ENCODE measurements around the gene TBL3. TPM values are rescaled to one million over a fixed set of nuclear protein-coding genes. Genes with fewer than 3 reads are reported as not detected.

TBL3 gene
- total and polyA plus RNA-seq, 9 of the 15 experiments (the other 6 are each of a cell fraction or from before 2014, with no cell fraction given), result 0.97 to 117 (median 24.5) TPM

GRCh38 chr16:1993731-1994131 is 21.9 kb downstream of the TBL3 start:
- intact Hi-C loops (cut with micrococcal nuclease) (loop anchor here (2.0 kb wide), 1 partner anchor 15 kb away; the partner anchor contains the start of gene ZNF598), in situ Hi-C loops (cut with MboI) (no loop called here)
- FAIRE-seq (no peak), DNase-seq (ENCODE audit: extremely low read depth in 1 of 4, low spot score in 3 of 4) (peak in 1 of 4 experiments; percentile 45), ATAC-seq (peak; percentile 5)
- Histone ChIP-seq H3K9me3 (replicated peaks; ENCODE audit: control insufficient read depth, insufficient read depth, low read depth, low read length) (no peaks in the 10 kb centered on the region), H3K27ac (ENCODE audit: extremely low read depth, low read depth, low read length) (peak overlapping the region; percentile 94; the same call in 2 of the 3 replicates), H3K79me2 (ENCODE audit: control insufficient read depth, insufficient read depth, low read length) (peaks cover 31% of the 10 kb centered on the region), H3K4me1 (replicated peaks in 1 of 2; ENCODE audit: control insufficient read depth in 2 of 2, insufficient read depth in 2 of 2, low read length in 2 of 2) (peaks cover 29 to 59% of the 10 kb centered on the region in 2 experiments), H3K4me2 (ENCODE audit: insufficient read depth, low read length) (peak overlapping the region; percentile 87), H3K27me3 (ENCODE audit: control insufficient read depth in 2 of 2, insufficient read depth in 2 of 2, low read length in 2 of 2) (no peaks in the 10 kb centered on the region), H3K4me3 (peak overlapping the region; percentile 64), H3K9ac (ENCODE audit: insufficient read depth in 1 of 2, low read depth in 2 of 2, low read length in 2 of 2) (peak overlapping the region; percentile 80 to 96), H4K20me1 (replicated peaks; ENCODE audit: control insufficient read depth, insufficient read depth, low read length) (no peaks in the 10 kb centered on the region; the same call in 1 of the 2 replicates), H2AFZ (ENCODE audit: low read depth, low read length) (no peak overlapping the region), H3K9me1 (ENCODE audit: control insufficient read depth, insufficient read depth, low read length) (no peaks in the 10 kb centered on the region), H3K36me3 (ENCODE audit: control insufficient read depth, insufficient read depth, low read length) (peaks cover 37% of the 10 kb centered on the region; the same call in 2 of the 3 replicates)
- WGBS (ENCODE audit: insufficient coverage, low coverage, missing lambda C conversion rate), result 10% methylated on average over 2 of the region's 2 CpGs
- BruUV-seq (replicated peaks), result TSS peak; percentile 57
- CTCF ChIA-PET (ENCODE audit: low intra/inter-chr PET ratio), result no interaction called here
- POLR2A ChIA-PET, result interaction anchor here (0.6 to 5.5 kb wide), 8 partner anchors 11 to 161 kb away, joined by 3 to 50 read pairs (median 4); partner anchors contain the start of genes RNF151, RPS2 and TRAF7
- TF ChIP-seq, protein P1, sequence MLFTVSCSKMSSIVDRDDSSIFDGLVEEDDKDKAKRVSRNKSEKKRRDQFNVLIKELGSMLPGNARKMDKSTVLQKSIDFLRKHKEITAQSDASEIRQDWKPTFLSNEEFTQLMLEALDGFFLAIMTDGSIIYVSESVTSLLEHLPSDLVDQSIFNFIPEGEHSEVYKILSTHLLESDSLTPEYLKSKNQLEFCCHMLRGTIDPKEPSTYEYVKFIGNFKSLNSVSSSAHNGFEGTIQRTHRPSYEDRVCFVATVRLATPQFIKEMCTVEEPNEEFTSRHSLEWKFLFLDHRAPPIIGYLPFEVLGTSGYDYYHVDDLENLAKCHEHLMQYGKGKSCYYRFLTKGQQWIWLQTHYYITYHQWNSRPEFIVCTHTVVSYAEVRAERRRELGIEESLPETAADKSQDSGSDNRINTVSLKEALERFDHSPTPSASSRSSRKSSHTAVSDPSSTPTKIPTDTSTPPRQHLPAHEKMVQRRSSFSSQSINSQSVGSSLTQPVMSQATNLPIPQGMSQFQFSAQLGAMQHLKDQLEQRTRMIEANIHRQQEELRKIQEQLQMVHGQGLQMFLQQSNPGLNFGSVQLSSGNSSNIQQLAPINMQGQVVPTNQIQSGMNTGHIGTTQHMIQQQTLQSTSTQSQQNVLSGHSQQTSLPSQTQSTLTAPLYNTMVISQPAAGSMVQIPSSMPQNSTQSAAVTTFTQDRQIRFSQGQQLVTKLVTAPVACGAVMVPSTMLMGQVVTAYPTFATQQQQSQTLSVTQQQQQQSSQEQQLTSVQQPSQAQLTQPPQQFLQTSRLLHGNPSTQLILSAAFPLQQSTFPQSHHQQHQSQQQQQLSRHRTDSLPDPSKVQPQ (CRISPR knock-in tag; IDR thresholded peaks at IDR 0.05; ENCODE audit: borderline replicate concordance), result no peak
- TF ChIP-seq ZC3H4 (CRISPR knock-in tag; IDR thresholded peaks at IDR 0.05; ENCODE audit: borderline replicate concordance) (no peak), BHLHE40 (IDR thresholded peaks at IDR 0.05; ENCODE audit: low read length) (no peak), RUNX1 (IDR thresholded peaks at IDR 0.05; ENCODE audit: low read depth) (no peak), ELF2 (CRISPR knock-in tag; IDR thresholded peaks at IDR 0.05) (no peak), KHSRP (IDR thresholded peaks at IDR 0.05) (no peak), ZNF311 (CRISPR knock-in tag; IDR thresholded peaks at IDR 0.05) (peak; percentile 59; the same call in 1 of the 2 replicates), ZNF174 (CRISPR knock-in tag; IDR thresholded peaks at IDR 0.05) (no peak), HNRNPLL (IDR thresholded peaks at IDR 0.05; ENCODE audit: low read depth, low read length, poor library complexity, severe bottlenecking) (no peak), ZNF668 (CRISPR knock-in tag; IDR thresholded peaks at IDR 0.05) (no peak), UBTF (IDR thresholded peaks at IDR 0.05; ENCODE audit: borderline replicate concordance in 1 of 2, low read depth in 2 of 2, low read length in 2 of 2) (no peak), NFXL1 (CRISPR knock-in tag; IDR thresholded peaks at IDR 0.05) (no peak)
- TF ChIP-seq, protein P2, sequence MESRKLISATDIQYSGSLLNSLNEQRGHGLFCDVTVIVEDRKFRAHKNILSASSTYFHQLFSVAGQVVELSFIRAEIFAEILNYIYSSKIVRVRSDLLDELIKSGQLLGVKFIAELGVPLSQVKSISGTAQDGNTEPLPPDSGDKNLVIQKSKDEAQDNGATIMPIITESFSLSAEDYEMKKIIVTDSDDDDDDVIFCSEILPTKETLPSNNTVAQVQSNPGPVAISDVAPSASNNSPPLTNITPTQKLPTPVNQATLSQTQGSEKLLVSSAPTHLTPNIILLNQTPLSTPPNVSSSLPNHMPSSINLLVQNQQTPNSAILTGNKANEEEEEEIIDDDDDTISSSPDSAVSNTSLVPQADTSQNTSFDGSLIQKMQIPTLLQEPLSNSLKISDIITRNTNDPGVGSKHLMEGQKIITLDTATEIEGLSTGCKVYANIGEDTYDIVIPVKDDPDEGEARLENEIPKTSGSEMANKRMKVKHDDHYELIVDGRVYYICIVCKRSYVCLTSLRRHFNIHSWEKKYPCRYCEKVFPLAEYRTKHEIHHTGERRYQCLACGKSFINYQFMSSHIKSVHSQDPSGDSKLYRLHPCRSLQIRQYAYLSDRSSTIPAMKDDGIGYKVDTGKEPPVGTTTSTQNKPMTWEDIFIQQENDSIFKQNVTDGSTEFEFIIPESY (CRISPR knock-in tag; IDR thresholded peaks at IDR 0.05), result no peak
- TF ChIP-seq, protein P3, sequence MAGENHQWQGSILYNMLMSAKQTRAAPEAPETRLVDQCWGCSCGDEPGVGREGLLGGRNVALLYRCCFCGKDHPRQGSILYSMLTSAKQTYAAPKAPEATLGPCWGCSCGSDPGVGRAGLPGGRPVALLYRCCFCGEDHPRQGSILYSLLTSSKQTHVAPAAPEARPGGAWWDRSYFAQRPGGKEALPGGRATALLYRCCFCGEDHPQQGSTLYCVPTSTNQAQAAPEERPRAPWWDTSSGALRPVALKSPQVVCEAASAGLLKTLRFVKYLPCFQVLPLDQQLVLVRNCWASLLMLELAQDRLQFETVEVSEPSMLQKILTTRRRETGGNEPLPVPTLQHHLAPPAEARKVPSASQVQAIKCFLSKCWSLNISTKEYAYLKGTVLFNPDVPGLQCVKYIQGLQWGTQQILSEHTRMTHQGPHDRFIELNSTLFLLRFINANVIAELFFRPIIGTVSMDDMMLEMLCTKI (IDR thresholded peaks at IDR 0.05; ENCODE audit: partially characterized antibody), result no peak
